HepG2 (cell line): ENCODE measurements around the gene PACSIN1.

Source experiments
- CC2D1A ChIP-seq: sonication (generic); formaldehyde crosslinking; IDR thresholded peaks from 2 replicates; pipeline ENCODE4 v1.8.1; 2023; ENCODE audit warnings: mild to moderate bottlenecking, missing genetic modification reagents
- CTCF ChIP-seq: sonication (generic); formaldehyde crosslinking; IDR thresholded peaks from 2 replicates; pipeline ENCODE4 v1.5.0; 2020; ENCODE audit warnings: mild to moderate bottlenecking, missing genetic modification reagents, moderate library complexity
- DNMT3B ChIP-seq: conservative IDR thresholded peaks from 2 replicates; pipeline ENCODE4 v1.6.1; 2016; ENCODE audit warnings: missing biosample characterization, control low read depth
- KIAA2018 ChIP-seq: sonication (generic); formaldehyde crosslinking; IDR thresholded peaks from 2 replicates; pipeline ENCODE4 v1.5.0; 2020; ENCODE audit warnings: mild to moderate bottlenecking, missing genetic modification reagents, borderline replicate concordance
- MTF2 ChIP-seq: sonication (generic); formaldehyde crosslinking; IDR thresholded peaks from 2 replicates; pipeline ENCODE4 v1.5.0; 2020; ENCODE audit warnings: missing genetic modification reagents, borderline replicate concordance
- NFIC ChIP-seq: IDR thresholded peaks from 2 replicates; pipeline ENCODE4 v1.6.1; 2012; ENCODE audit warnings: mild to moderate bottlenecking, low read length, inconsistent platforms
- PLRG1 ChIP-seq: fragments of 450-650 bp; conservative IDR thresholded peaks from 2 replicates; pipeline ENCODE4 v1.6.1; 2016
- REL ChIP-seq: sonication (generic); formaldehyde crosslinking; conservative IDR thresholded peaks from 2 replicates; pipeline ENCODE4 v1.8.0; 2022; ENCODE audit warnings: mild to moderate bottlenecking, missing genetic modification reagents, moderate library complexity
- TEAD2 ChIP-seq: sonication (generic); formaldehyde crosslinking; IDR thresholded peaks from 2 replicates; pipeline ENCODE4 v1.9.0; 2021; ENCODE audit warnings: missing genetic modification reagents
- TRIM24 ChIP-seq: sonication (generic); formaldehyde crosslinking; IDR thresholded peaks from 2 replicates; pipeline ENCODE4 v1.8.0; 2022; ENCODE audit warnings: mild to moderate bottlenecking, missing genetic modification reagents
- ZNF281 ChIP-seq: sonication (generic); formaldehyde crosslinking; IDR thresholded peaks from 2 replicates; pipeline ENCODE4 v1.4.0; 2020; ENCODE audit warnings: missing genetic modification reagents, borderline replicate concordance
- ZNF30 ChIP-seq: sonication (generic); formaldehyde crosslinking; IDR thresholded peaks from 2 replicates; pipeline ENCODE4 v1.5.0; 2020; ENCODE audit warnings: mild to moderate bottlenecking, missing genetic modification reagents
- ZNF589 ChIP-seq: sonication (generic); formaldehyde crosslinking; conservative IDR thresholded peaks from 2 replicates; pipeline ENCODE4 v1.8.0; 2022; ENCODE audit warnings: mild to moderate bottlenecking, moderate library complexity, missing genetic modification reagents
- ZNF609 ChIP-seq: sonication (generic); formaldehyde crosslinking; IDR thresholded peaks from 2 replicates; pipeline ENCODE4 v1.4.0; 2020; ENCODE audit warnings: mild to moderate bottlenecking, missing genetic modification reagents, borderline replicate concordance

- TF ChIP-seq REL: no peak
- no peak for TF ChIP-seq ZNF30 (CRISPR knock-in tag)
- no peak for TF ChIP-seq TRIM24 (CRISPR knock-in tag)
- TF ChIP-seq ZNF609 (CRISPR knock-in tag): no peak
- no peak for TF ChIP-seq TEAD2
- TF ChIP-seq DNMT3B (CRISPR knock-in tag): no peak
- TF ChIP-seq ZNF589 (CRISPR knock-in tag): no peak
- no peak for TF ChIP-seq PLRG1
- TF ChIP-seq ZNF281: no peak
- TF ChIP-seq NFIC: no peak
- no peak for TF ChIP-seq MTF2 (CRISPR knock-in tag)
- TF ChIP-seq KIAA2018 (CRISPR knock-in tag): no peak
- TF ChIP-seq CTCF: no peak
- TF ChIP-seq CC2D1A (CRISPR knock-in tag): no peak
These were observed 45.5 kb downstream of the PACSIN1 start for GRCh38 chr6:34511214-34511914.
